GM18499 (cell line): ENCODE measurements around the gene HEXIM1.

Source experiments
- ATAC-seq: cut with Tn5 transposase; IDR thresholded peaks from one replicate; pipeline ENCODE4 v1.9.1; 2021; ENCODE audit warnings: moderate number of reproducible peaks; ENCODE audit not compliant: insufficient read depth, unreplicated experiment

Gene HEXIM1, protein sequence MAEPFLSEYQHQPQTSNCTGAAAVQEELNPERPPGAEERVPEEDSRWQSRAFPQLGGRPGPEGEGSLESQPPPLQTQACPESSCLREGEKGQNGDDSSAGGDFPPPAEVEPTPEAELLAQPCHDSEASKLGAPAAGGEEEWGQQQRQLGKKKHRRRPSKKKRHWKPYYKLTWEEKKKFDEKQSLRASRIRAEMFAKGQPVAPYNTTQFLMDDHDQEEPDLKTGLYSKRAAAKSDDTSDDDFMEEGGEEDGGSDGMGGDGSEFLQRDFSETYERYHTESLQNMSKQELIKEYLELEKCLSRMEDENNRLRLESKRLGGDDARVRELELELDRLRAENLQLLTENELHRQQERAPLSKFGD

DNA sequence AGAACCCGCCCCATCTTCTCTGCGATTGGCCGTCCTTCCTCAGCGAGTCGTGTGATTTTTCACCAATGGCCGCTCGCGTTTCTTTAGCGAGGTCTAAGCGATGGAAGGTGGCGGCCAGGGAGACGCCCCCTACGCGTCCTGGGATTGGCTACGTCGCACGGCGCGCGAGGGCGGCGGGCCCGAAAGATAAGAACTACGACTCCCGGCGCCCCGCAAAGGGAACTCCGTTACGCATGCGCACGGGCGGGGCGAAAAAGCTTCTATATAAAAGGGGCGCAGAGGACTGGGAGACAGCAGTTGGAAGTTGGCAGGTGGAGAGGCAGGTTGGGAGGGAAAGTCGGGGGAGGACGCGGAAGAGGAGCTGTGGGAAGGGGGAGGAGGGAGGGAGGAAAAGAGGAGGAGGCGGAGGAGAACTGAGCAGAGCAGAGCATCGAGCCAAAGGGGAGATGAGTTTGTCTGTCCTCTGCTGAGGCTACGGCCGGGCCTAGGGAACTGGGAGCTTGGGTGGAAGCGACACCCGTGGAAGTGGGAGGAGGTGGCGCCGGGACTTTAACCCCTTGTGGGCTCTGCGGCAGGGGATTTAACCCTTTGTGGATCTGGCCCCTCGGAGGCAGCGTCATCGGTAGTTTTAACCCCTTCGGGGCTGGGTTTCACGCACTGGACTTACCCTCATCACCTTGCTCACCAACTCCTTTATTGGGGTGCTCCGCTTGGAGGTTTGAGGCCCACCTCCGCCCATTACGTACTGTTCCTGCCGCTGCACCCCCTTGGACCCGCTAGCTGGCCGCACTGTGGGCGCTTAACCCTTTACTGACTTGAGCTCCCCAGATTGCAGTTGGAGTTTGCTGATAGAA, at the start of gene HEXIM1:
Gene HEXIM1 (plus strand): TSS at position 293 of the 854 bp plus-strand sequence. CDS start 716 bp downstream, outside the sequence.
- peak; percentile 36 for ATAC-seq

DNA sequence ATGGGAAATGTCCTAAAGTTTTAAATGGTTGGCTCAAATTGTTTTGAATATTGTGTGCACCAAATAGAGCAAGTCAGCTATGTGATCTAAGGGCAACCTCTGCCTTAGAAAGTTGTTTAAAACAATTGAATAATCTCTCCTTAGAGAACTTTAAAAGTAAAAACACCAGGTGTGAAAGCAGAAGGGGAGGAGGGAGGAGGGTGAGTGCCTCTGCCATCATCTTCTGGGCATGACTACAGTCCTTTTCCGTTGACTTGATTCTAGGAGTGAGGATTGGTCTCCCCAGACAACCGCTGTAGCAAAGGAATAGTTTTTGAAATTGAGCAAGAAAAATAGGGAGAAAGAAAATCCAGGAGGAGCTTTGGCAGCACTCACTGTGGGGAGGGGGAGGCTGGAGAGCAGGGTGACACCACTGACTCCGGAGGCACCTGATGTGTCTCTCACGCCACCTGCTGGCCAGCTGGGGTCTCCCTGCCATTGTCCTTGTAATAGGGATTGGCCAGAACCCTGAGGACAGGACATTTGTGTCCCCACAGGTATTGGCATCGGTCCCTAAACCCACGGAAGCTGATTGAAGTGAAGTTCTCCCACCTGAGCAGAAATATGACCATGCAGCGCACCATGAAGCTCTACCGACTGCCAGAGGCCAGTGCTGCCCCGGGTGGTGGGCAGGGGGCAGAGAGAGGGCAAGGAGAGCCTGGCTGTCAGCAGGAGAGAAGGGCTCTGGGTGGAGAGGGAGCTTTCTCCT, 49.2 kb upstream of the HEXIM1 start:
- ATAC-seq, result no peak

- ATAC-seq, result no peak
Measured at GRCh38 chr17:45101546-45101882, 46.8 kb upstream of the HEXIM1 start.

- no peak for ATAC-seq
Measured at GRCh38 chr17:45101883-45102811, 46.1 kb upstream of the HEXIM1 start.

GRCh38 chr17:45102856-45103255, 45.4 kb upstream of the HEXIM1 start:
- no peak for ATAC-seq

- no peak for ATAC-seq
Measured at GRCh38 chr17:45103269-45103795, 44.9 kb upstream of the HEXIM1 start.

- ATAC-seq, result no peak
Measured at GRCh38 chr17:45104029-45104428, 44.2 kb upstream of the HEXIM1 start.

DNA sequence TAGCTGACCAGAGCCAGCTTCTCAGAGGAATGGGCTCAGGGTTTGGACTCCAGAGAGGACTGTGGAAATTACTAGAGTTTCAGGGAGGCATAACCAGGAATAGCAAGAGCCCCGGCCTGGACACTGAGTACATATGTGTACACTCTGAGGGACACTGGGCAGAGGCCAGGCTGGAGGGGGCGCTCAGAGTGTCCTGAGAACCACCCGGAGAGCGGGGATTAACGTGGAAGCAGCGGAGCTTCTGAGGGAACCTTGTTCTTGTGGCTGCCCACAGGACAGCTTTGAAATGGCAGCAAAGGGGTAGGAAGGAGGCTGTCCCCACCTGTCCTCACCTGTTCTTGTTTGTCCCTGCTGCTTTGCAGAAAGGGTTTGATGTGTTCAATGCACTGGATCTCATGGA, 43.8 kb upstream of the HEXIM1 start:
- ATAC-seq, result no peak

DNA sequence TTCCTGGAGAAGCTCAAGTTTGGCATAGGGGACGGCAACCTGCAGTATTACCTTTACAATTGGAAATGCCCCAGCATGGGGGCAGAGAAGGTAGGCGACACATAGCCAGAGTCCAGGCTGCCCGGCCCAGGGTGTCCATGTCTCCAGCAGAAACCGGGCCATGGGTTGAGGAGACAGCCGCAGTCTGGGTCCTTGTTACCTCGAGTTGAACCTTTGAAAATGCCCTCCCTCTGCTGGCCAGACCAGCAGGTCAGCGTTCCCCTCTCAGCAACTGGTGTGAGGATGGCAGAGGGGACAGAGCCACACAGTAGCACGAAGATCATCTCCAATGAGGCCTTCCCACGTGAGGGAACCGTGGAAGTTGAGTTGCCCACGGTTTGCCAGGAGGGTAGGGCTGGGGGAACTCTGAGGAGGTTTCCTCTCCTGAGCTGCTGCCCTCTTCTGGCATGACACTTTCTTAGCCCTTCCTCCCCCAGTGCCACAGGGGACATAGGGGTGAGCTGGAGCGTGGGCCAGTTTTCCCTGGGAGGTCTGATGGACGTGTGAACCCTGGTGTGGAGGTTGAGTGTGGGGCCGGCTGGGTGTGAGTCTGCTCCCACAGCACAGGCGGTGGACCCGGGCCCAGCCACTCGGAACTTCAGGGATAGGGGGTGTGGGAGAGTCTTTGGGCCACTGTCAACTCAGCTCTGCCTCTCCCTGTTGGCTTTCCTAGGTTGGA, 43.2 kb upstream of the HEXIM1 start:
- no peak for ATAC-seq

GRCh38 chr17:45106096-45106495, 42.2 kb upstream of the HEXIM1 start:
- no peak for ATAC-seq

GRCh38 chr17:45106582-45106981, 41.7 kb upstream of the HEXIM1 start:
- ATAC-seq, result no peak

DNA sequence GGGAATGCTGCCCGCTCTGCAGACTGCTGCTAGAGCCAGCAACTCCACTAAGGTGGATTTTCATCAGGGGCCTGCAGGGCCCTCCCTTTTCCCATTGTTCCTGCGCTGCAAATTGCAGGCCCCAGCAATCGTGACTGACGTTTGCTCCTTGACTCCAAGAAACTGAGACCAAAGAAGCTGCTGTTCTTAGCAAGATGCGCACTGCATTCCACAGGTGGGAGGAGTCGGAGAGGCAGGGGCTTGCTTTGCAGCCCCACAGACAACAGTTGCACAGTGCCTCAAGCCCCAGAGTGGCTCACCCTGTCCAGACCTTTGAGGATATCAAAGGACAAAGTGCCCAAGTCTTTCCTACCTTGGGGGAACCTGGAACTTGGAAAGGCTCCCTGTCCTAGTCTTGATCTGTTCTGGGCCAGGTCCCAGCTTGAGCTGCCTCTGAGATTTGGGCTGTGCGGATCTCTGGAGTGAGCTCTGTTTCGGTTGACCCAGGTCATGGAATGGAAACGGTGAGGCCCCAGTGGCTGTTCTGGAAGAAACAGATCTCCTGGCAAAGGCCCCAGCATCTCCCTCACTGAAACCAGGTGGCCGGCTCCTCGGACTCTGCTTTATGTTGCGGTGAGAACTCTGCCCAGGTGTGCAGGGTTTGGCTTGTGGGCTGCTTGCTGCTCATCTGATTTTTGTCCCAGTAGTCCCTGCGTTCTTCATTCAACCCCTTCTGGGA, 40.8 kb upstream of the HEXIM1 start:
- ATAC-seq, result no peak

- ATAC-seq, result no peak
Measured at GRCh38 chr17:45108051-45108450, 40.2 kb upstream of the HEXIM1 start.

GRCh38 chr17:45108595-45109521, 39.4 kb upstream of the HEXIM1 start:
- no peak for ATAC-seq

GRCh38 chr17:45110676-45111611, 37.3 kb upstream of the HEXIM1 start:
- ATAC-seq, result no peak

DNA sequence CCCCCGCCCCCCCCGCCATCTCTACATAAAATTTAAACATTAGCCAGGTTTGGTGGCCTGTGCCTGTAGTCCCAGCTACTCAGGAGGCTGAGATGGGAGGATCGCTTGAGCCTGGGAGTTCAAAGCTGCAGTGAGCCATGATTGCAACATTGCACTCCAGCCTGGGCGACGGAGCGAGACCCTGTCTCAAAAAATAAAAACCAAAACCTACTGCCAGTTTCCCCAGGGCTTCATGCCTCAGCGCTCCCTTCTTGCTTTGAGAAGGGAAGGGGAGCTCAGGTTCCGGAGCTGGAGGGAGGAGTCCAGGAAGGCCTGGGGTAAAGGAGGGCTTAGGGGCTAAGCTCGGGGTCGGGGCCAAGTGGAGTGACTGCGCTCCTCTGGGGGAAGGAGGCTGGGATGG, 36.4 kb upstream of the HEXIM1 start:
- no peak for ATAC-seq
